ENCODE measurements around the gene HS6ST3.

DNA sequence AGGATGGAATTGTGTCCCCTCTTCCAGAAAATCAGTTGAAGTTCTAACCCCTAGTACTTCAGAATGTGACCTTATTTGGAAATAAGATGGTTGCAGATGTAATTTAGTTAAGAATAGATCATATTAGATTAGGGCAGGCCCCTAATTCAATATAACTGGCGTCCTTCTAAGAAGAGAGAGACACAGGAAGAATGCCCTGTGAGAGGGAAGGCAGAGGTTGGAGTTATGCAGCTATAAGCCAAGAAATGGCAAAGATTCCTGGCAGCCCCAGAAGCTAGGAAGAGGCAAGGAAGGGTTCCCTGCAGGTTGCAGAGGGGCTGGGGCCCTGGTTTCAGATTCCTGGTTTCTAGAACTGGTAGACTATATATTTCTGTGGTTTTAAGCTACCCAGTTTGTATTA is 30.0 kb downstream of the HS6ST3 start:
- TF ChIP-seq TARDBP (IDR thresholded peaks at IDR 0.05) (no peak), CTBP1 (IDR thresholded peaks at IDR 0.05; ENCODE audit: borderline replicate concordance) (no peak), SUZ12 (IDR thresholded peaks at IDR 0.05) (no peak), FOXK2 (IDR thresholded peaks at IDR 0.05) (no peak), FOXM1 (IDR thresholded peaks at IDR 0.05; ENCODE audit: borderline replicate concordance) (no peak), NFRKB (IDR thresholded peaks at IDR 0.05) (no peak), ARNT (IDR thresholded peaks at IDR 0.05) (no peak), LEF1 (IDR thresholded peaks at IDR 0.05; ENCODE audit: borderline replicate concordance) (no peak), SP1 (IDR thresholded peaks at IDR 0.05) (no peak), L3MBTL2 (conservative IDR thresholded peaks at IDR 0.05) (no peak)

Data from HEK293T (cell line).